Naive thymus-derived CD4-positive, alpha-beta T cell (primary cell): Measurements from ENCODE around the gene CNPPD1. TPM values are rescaled to one million over a fixed set of nuclear protein-coding genes. Genes with fewer than 3 reads are reported as not detected.

ENCODE experiments used
- ATAC-seq: fragments of 150-1000 bp; cut with Tn5 transposase; 2 replicates; pipeline ENCODE4 v1.10.0; 2021; ENCODE audit warnings: mild to moderate bottlenecking, moderate library complexity
- CTCF ChIA-PET: fragments of 350-600 bp; sonication (Branson Sonifier 250); formaldehyde crosslinking; loops from one replicate; lab custom pipeline; 2021; ENCODE audit warnings: antibody characterized with exemption; lab: Charles Lee
- POLR2A ChIA-PET: fragments of 350-600 bp; sonication (Branson Sonifier 250); formaldehyde crosslinking; loops from one replicate; lab custom pipeline; 2021; ENCODE audit warnings: antibody characterized with exemption, inconsistent platforms; lab: Charles Lee
- DNase-seq, 9 donors: peaks; one replicate each; pipeline versions ENCODE4 v3.0.0 to v3.0.0-alpha.2; 2020 to 2022; ENCODE audit warnings: mixed read lengths in 1 of 9
- H3K27ac ChIP-seq: one replicate; pipeline ENCODE4 v1.7.0; 2013; ENCODE audit warnings: mild to moderate bottlenecking, low read depth, low read length, moderate library complexity
- H3K27me3 ChIP-seq, 2 donors: one replicate each; pipeline ENCODE4 v1.7.0; 2013; ENCODE audit warnings: low read length in 2 of 2, mild to moderate bottlenecking in 2 of 2, moderate library complexity in 2 of 2; ENCODE audit not compliant: control insufficient read depth in 2 of 2, insufficient read depth in 2 of 2
- H3K36me3 ChIP-seq, 3 experiments: 1 replicate in 2 of 3; 2 replicates in 1 of 3; pipeline ENCODE4 v1.7.0; 2013; ENCODE audit warnings: low read length in 3 of 3, mild to moderate bottlenecking in 3 of 3, moderate library complexity in 1 of 3; ENCODE audit not compliant: insufficient read depth in 3 of 3, control insufficient read depth in 2 of 3
- H3K4me1 ChIP-seq, 2 donors: one replicate each; pipeline ENCODE4 v1.7.0; 2013; ENCODE audit warnings: low read length in 2 of 2, mild to moderate bottlenecking in 2 of 2, moderate library complexity in 1 of 2; ENCODE audit not compliant: control insufficient read depth in 2 of 2, insufficient read depth in 2 of 2
- H3K4me3 ChIP-seq: 2 replicates; pipeline ENCODE4 v1.7.0; 2013; ENCODE audit warnings: mild to moderate bottlenecking, low read length
- H3K9me3 ChIP-seq, 3 experiments: 1 replicate in 2 of 3; 2 replicates in 1 of 3; pipeline ENCODE4 v1.7.0; 2013; ENCODE audit warnings: low read length in 3 of 3; ENCODE audit not compliant: control insufficient read depth in 2 of 3
- H3K27ac Mint-ChIP-seq, 9 donors: one replicate each; pipeline ENCODE4 v1.8.0; 2020 to 2022; ENCODE audit warnings: mixed read lengths in 9 of 9, mild to moderate bottlenecking in 8 of 9, moderate library complexity in 5 of 9, inconsistent platforms in 2 of 9
- H3K27me3 Mint-ChIP-seq, 5 donors: one replicate each; pipeline ENCODE4 v1.8.0; 2021 to 2022; ENCODE audit warnings: mixed read lengths in 5 of 5, mild to moderate bottlenecking in 1 of 5
- H3K36me3 Mint-ChIP-seq, 5 donors: one replicate each; pipeline ENCODE4 v1.8.0; 2020 to 2022; ENCODE audit warnings: mixed read lengths in 5 of 5, mild to moderate bottlenecking in 3 of 5, inconsistent platforms in 1 of 5
- H3K4me1 Mint-ChIP-seq, 7 donors: one replicate each; pipeline ENCODE4 v1.8.0; 2020 to 2022; ENCODE audit warnings: mixed read lengths in 7 of 7, mild to moderate bottlenecking in 3 of 7, inconsistent platforms in 1 of 7
- H3K4me3 Mint-ChIP-seq, 10 donors: one replicate each; pipeline ENCODE4 v1.8.0; 2020 to 2022; ENCODE audit warnings: mild to moderate bottlenecking in 10 of 10, mixed read lengths in 10 of 10, moderate library complexity in 6 of 10, inconsistent platforms in 2 of 10
- H3K9me3 Mint-ChIP-seq, 11 donors: one replicate each; pipeline ENCODE4 v1.8.0; 2020 to 2022; ENCODE audit warnings: mixed read lengths in 11 of 11, mild to moderate bottlenecking in 4 of 11, inconsistent platforms in 1 of 11, moderate library complexity in 1 of 11
- intact Hi-C, 2 donors: fragments of 100-400 bp; cut with micrococcal nuclease; formaldehyde crosslinking; loops; one replicate each; pipeline ENCODE4 v1.15.1; 2023
- polyA plus RNA-seq, 2 donors: library from polyadenylated mRNA; unstranded; fragments of 300-500 nt; fragmentation: Illumina TruSeq; gene quantifications; one replicate each; pipeline ENCODE4 v1.2.3, GENCODE V29; 2021
- total RNA-seq, 6 experiments: library from RNA in 5 of 6; stranded (reverse) in 5 of 6; gene quantifications; 1 replicate in 5 of 6; 2 replicates in 1 of 6; pipeline ENCODE4 v1.2.3 and lab custom pipeline; 2021 to 2026

CNPPD1 gene
- total and polyA plus RNA-seq, 7 experiments from 2014 or later, result 48.2 to 77.6 (median 64.5) TPM

GRCh38 chr2:219210196-219210885, 33.6 kb upstream of the CNPPD1 start:
- Mint-ChIP-seq H3K4me1 (peaks cover 15 to 52% (median 47%) of the 10 kb centered on the region in 7 donors), H3K36me3 (peaks cover 0 to 22% (median 4%) of the 10 kb centered on the region in 5 donors), H3K27ac (peak overlapping the region in 8 of 9 donors; percentile 78 to 98 (median 87)), H3K27me3 (no peaks in the 10 kb centered on the region), H3K9me3 (peaks cover 0 to 5% (median 0%) of the 10 kb centered on the region in 11 donors), H3K4me3 (no peak overlapping the region)
- H3K9me3 ChIP-seq, result no peaks in the 10 kb centered on the region
- peak in 1 of 9 donors; percentile 17 for DNase-seq
- H3K4me1 ChIP-seq, result peaks cover 20 to 28% of the 10 kb centered on the region in 2 donors
- H3K4me3 ChIP-seq, result no peak overlapping the region
- ChIA-PET POLR2A (interaction anchor here (1.1 to 17.4 kb wide), 9 partner anchors 19 to 85 kb away, joined by 3 to 343 read pairs (median 7); partner anchors contain the start of genes ANKZF1, ATG9A, CNPPD1 and DNAJB2), CTCF (interaction anchor here (2.7 to 5.0 kb wide), 3 partner anchors 35 to 52 kb away, joined by 29 to 54 read pairs (median 54); partner anchors contain the start of genes CNPPD1 and NHEJ1)
- H3K27ac ChIP-seq, result no peak overlapping the region
- H3K27me3 ChIP-seq, result no peaks in the 10 kb centered on the region
- peaks cover 9 to 33% (median 14%) of the 10 kb centered on the region in 3 experiments for H3K36me3 ChIP-seq
- ATAC-seq, result no peak
- intact Hi-C loops, result no loop called here

- POLR2A ChIA-PET, result interaction anchor here (1.0 to 17.4 kb wide), 10 partner anchors 9 to 85 kb away, joined by 3 to 343 read pairs (median 7); partner anchors contain the start of genes ABCB6, ANKZF1, ATG9A and CNPPD1
- no peaks in the 10 kb centered on the region for H3K9me3 ChIP-seq
- Mint-ChIP-seq H3K27ac (peak overlapping the region; percentile 81 to 98 (median 90)), H3K9me3 (peaks cover 0 to 5% (median 0%) of the 10 kb centered on the region in 11 donors), H3K36me3 (peaks cover 0 to 22% (median 4%) of the 10 kb centered on the region in 5 donors), H3K4me3 (peak overlapping the region in 4 of 10 donors; percentile 50 to 64 (median 52)), H3K4me1 (peaks cover 15 to 54% (median 47%) of the 10 kb centered on the region in 7 donors), H3K27me3 (no peaks in the 10 kb centered on the region)
- ATAC-seq (no peak), DNase-seq (peak in 1 of 9 donors; percentile 21)
- no peaks in the 10 kb centered on the region for H3K27me3 ChIP-seq
- H3K36me3 ChIP-seq, result peaks cover 9 to 26% (median 14%) of the 10 kb centered on the region in 3 experiments
- CTCF ChIA-PET, result interaction anchor here (1.2 to 4.8 kb wide), 5 partner anchors 35 to 180 kb away, joined by 3 to 54 read pairs (median 5); partner anchors contain the start of genes CNPPD1 and NHEJ1
- H3K27ac ChIP-seq, result peak overlapping the region; percentile 25
- H3K4me1 ChIP-seq, result peaks cover 20 to 28% of the 10 kb centered on the region in 2 donors
- intact Hi-C loops, result loop anchor here (5.0 kb wide), 3 partner anchors 288 to 388 kb away; partner anchors contain the start of genes CHPF (in 1 of the 2), GMPPA (in 1 of the 2), STK11IP (in 1 of the 2) and TMEM198 (in 1 of the 2)
- H3K4me3 ChIP-seq, result no peak overlapping the region
Observed at GRCh38 chr2:219209236-219210195, 32.8 kb upstream of the CNPPD1 start.

- Histone ChIP-seq H3K4me3 (no peak overlapping the region), H3K36me3 (peaks cover 9 to 19% (median 11%) of the 10 kb centered on the region in 3 experiments), H3K9me3 (no peaks in the 10 kb centered on the region), H3K4me1 (peaks cover 20 to 28% of the 10 kb centered on the region in 2 donors), H3K27me3 (no peaks in the 10 kb centered on the region), H3K27ac (peak overlapping the region; percentile 92)
- CTCF ChIA-PET, result interaction anchor here (1.7 to 4.8 kb wide), 4 partner anchors 28 to 49 kb away, joined by 5 to 54 read pairs (median 10); partner anchors contain the start of gene CNPPD1
- ATAC-seq (no peak), DNase-seq (peak in 1 of 9 donors; percentile 20)
- POLR2A ChIA-PET, result interaction anchor here (0.7 to 17.4 kb wide), 15 partner anchors 10 to 471 kb away, joined by 3 to 343 read pairs (median 7); partner anchors contain the start of genes ABCB6, ANKZF1, ATG9A and CNPPD1
- intact Hi-C loops, result loop anchor here (2.0 to 5.0 kb wide), 5 partner anchors 37 to 389 kb away; partner anchors contain the start of genes GMPPA (in 2 of the 2), CHPF (in 1 of the 2), GLB1L (in 1 of the 2) and STK11IP (in 1 of the 2)
- H3K27ac Mint-ChIP-seq, result peak overlapping the region in 8 of 9 donors; percentile 86 to 98 (median 96)
- peak overlapping the region; percentile 51 to 98 (median 92) for H3K4me3 Mint-ChIP-seq
- H3K36me3 Mint-ChIP-seq, result peaks cover 0 to 19% (median 0%) of the 10 kb centered on the region in 5 donors
- no peaks in the 10 kb centered on the region for H3K27me3 Mint-ChIP-seq
- peaks cover 0 to 5% (median 0%) of the 10 kb centered on the region in 11 donors for H3K9me3 Mint-ChIP-seq
- peaks cover 15 to 54% (median 47%) of the 10 kb centered on the region in 7 donors for H3K4me1 Mint-ChIP-seq
Observed at GRCh38 chr2:219207884-219208740, 31.4 kb upstream of the CNPPD1 start.

- peaks cover 15 to 54% (median 45%) of the 10 kb centered on the region in 7 donors for H3K4me1 Mint-ChIP-seq
- H3K9me3 Mint-ChIP-seq, result peaks cover 0 to 5% (median 0%) of the 10 kb centered on the region in 11 donors
- peak overlapping the region; percentile 92 for H3K27ac ChIP-seq
- DNase-seq, result no peak
- peaks cover 20 to 28% of the 10 kb centered on the region in 2 donors for H3K4me1 ChIP-seq
- H3K27me3 ChIP-seq, result no peaks in the 10 kb centered on the region
- CTCF ChIA-PET, result interaction anchor here (0.6 to 4.8 kb wide), 6 partner anchors 27 to 114 kb away, joined by 3 to 54 read pairs (median 6); partner anchors contain the start of gene CNPPD1
- ATAC-seq, result no peak
- H3K9me3 ChIP-seq, result no peaks in the 10 kb centered on the region
- intact Hi-C loops, result loop anchor here (2.0 to 5.0 kb wide), 5 partner anchors 37 to 390 kb away; partner anchors contain the start of genes GMPPA (in 2 of the 2), CHPF (in 1 of the 2), GLB1L (in 1 of the 2) and STK11IP (in 1 of the 2)
- peak overlapping the region; percentile 98 for H3K4me3 ChIP-seq
- peaks cover 0 to 19% (median 0%) of the 10 kb centered on the region in 5 donors for H3K36me3 Mint-ChIP-seq
- peaks cover 9 to 19% (median 11%) of the 10 kb centered on the region in 3 experiments for H3K36me3 ChIP-seq
- H3K4me3 Mint-ChIP-seq, result peak overlapping the region; percentile 77 to 98 (median 94)
- H3K27ac Mint-ChIP-seq, result peak overlapping the region; percentile 71 to 98 (median 96)
- POLR2A ChIA-PET, result interaction anchor here (0.7 to 17.4 kb wide), 14 partner anchors 11 to 181 kb away, joined by 3 to 343 read pairs (median 20); partner anchors contain the start of genes ABCB6, ANKZF1, ATG9A and CNPPD1
- no peaks in the 10 kb centered on the region for H3K27me3 Mint-ChIP-seq
Observed at GRCh38 chr2:219207134-219207883, 30.6 kb upstream of the CNPPD1 start.
